ENCODE measurements around the gene SLC10A6.

- no peak for TF ChIP-seq CTCF (IDR thresholded peaks at IDR 0.05)
- no peak for TF ChIP-seq POLR2A (IDR thresholded peaks at IDR 0.05)
Observed at GRCh38 chr4:86816501-86817273, 32.5 kb downstream of the SLC10A6 start.
